ENCODE results near the gene STRADA.

STRADA gene

GRCh38 chr17:63704836-63705235 is 36.8 kb downstream of the STRADA start:
- no peak for DNase-seq (ENCODE audit: low spot score)

GRCh38 chr17:63704259-63704576 is 37.4 kb downstream of the STRADA start:
- TF ChIP-seq CTCF (IDR thresholded peaks at IDR 0.05; ENCODE audit: extremely low read depth, missing control alignments): no peak
- no peak for DNase-seq (ENCODE audit: low spot score)

More at GRCh38 chr17:63704836-63705235, 36.8 kb downstream of the STRADA start:
- TF ChIP-seq CTCF (IDR thresholded peaks at IDR 0.05; ENCODE audit: extremely low read depth, missing control alignments): no peak

GRCh38 chr17:63703556-63704258 is 37.9 kb downstream of the STRADA start:
- no peak for DNase-seq (ENCODE audit: low spot score)
- TF ChIP-seq CTCF (IDR thresholded peaks at IDR 0.05; ENCODE audit: extremely low read depth, missing control alignments): no peak

GRCh38 chr17:63703029-63703428 is 38.6 kb downstream of the STRADA start:
- no peak for DNase-seq (ENCODE audit: low spot score)
- TF ChIP-seq CTCF (IDR thresholded peaks at IDR 0.05; ENCODE audit: extremely low read depth, missing control alignments): no peak

GRCh38 chr17:63702721-63703015 is 38.9 kb downstream of the STRADA start:
- no peak for DNase-seq (ENCODE audit: low spot score)
- TF ChIP-seq CTCF (IDR thresholded peaks at IDR 0.05; ENCODE audit: extremely low read depth, missing control alignments): no peak

- no peak for TF ChIP-seq CTCF (IDR thresholded peaks at IDR 0.05; ENCODE audit: extremely low read depth, missing control alignments)
Measured at GRCh38 chr17:63701868-63702720, 39.5 kb downstream of the STRADA start.

GRCh38 chr17:63701456-63701820 is 40.2 kb downstream of the STRADA start:
- TF ChIP-seq CTCF (IDR thresholded peaks at IDR 0.05; ENCODE audit: extremely low read depth, missing control alignments): no peak
- DNase-seq (ENCODE audit: low spot score): no peak

More at GRCh38 chr17:63701868-63702720, 39.5 kb downstream of the STRADA start:
- peak; percentile 77 for DNase-seq (ENCODE audit: low spot score)
